NCI-H1436 (cell line): ENCODE measurements around the gene ASIC1.
A peak's percentile ranks its signal among the peaks of the same experiment; 100 is the strongest.
"Not testable (repeated sequence)": the region's sequence is repeated elsewhere in the genome, so short reads cannot be mapped to it uniquely, and the experiment has no call there.

Source experiments
- DNase-seq: peaks from one replicate; lab custom pipeline; 2025; lab: John Stamatoyannopoulos, UW

Gene ASIC1

GRCh38 chr12:50057000-50057841 is at the start of gene ASIC1:
Gene ASIC1, plus strand, starts transcription at chr12:50057596. Its CDS starts 1,171 bp downstream, at chr12:50058767.
- peak; percentile 28 for DNase-seq

GRCh38 chr12:50013361-50014147 is 43.8 kb upstream of the ASIC1 start:
- DNase-seq = no peak

GRCh38 chr12:50014342-50014741 is 43.1 kb upstream of the ASIC1 start:
- DNase-seq = no peak

GRCh38 chr12:50016501-50017475 is 40.6 kb upstream of the ASIC1 start:
- DNase-seq = no peak

- no peak for DNase-seq
Measured at GRCh38 chr12:50017641-50018040, 39.8 kb upstream of the ASIC1 start.

GRCh38 chr12:50018154-50018553 is 39.2 kb upstream of the ASIC1 start:
- no peak for DNase-seq

GRCh38 chr12:50018968-50019367 is 38.4 kb upstream of the ASIC1 start:
- DNase-seq = no peak

- DNase-seq = no peak
Measured at GRCh38 chr12:50019524-50019923, 37.9 kb upstream of the ASIC1 start.

- DNase-seq = no peak
Measured at GRCh38 chr12:50021031-50021430, 36.4 kb upstream of the ASIC1 start.

- no peak for DNase-seq
Measured at GRCh38 chr12:50022903-50023302, 34.5 kb upstream of the ASIC1 start.

GRCh38 chr12:50024227-50024626 is 33.2 kb upstream of the ASIC1 start:
- no peak for DNase-seq

- DNase-seq = no peak
Measured at GRCh38 chr12:50024805-50025186, 32.6 kb upstream of the ASIC1 start.

- DNase-seq = peak; percentile 99
Measured at GRCh38 chr12:50025187-50026059, 32.0 kb upstream of the ASIC1 start, which contains the start of gene RACGAP1. Gene RACGAP1, minus strand, starts transcription at chr12:50025494. Its CDS starts 8,779 bp downstream, at chr12:50016715.

GRCh38 chr12:50026691-50027090 is 30.7 kb upstream of the ASIC1 start:
- DNase-seq = no peak

GRCh38 chr12:50030449-50030848 is 26.9 kb upstream of the ASIC1 start:
- DNase-seq = not testable (repeated sequence)

- no peak for DNase-seq
Measured at GRCh38 chr12:50032515-50032853, 24.9 kb upstream of the ASIC1 start.

GRCh38 chr12:50032854-50033581 is 24.4 kb upstream of the ASIC1 start:
- DNase-seq = no peak

- no peak for DNase-seq
Measured at GRCh38 chr12:50038336-50038735, 19.1 kb upstream of the ASIC1 start.

GRCh38 chr12:50039151-50039835 is 18.1 kb upstream of the ASIC1 start:
- peak; percentile 83 for DNase-seq

- no peak for DNase-seq
Measured at GRCh38 chr12:50040657-50041056, 16.7 kb upstream of the ASIC1 start.
